Neural cell (in vitro differentiated cells): ENCODE data around the gene RAX. TPM values are rescaled to one million over a fixed set of nuclear protein-coding genes. Genes with fewer than 3 reads are reported as not detected.

Experiments
- H2AFZ ChIP-seq: fragments of 200-600, 300-800 bp; sonication (generic), shearing (Covaris generic); 2 replicates; pipeline ENCODE4 v1.6.0; 2014; ENCODE audit warnings: low read depth, mild to moderate bottlenecking, antibody characterized with exemption, low read length, moderate library complexity
- H3F3A ChIP-seq: fragments of 200-600 bp; shearing (Covaris generic); 2 replicates; pipeline ENCODE4 v1.6.1; 2016; ENCODE audit warnings: mild to moderate bottlenecking, moderate library complexity, mixed read lengths, antibody characterized with exemption, low read length; ENCODE audit not compliant: insufficient read depth, poor library complexity, severe bottlenecking
- H3K27ac ChIP-seq: fragments of 200-600, 300-800 bp; sonication (generic), shearing (Covaris generic); 2 replicates; pipeline ENCODE4 v1.5.1; 2014; ENCODE audit warnings: mild to moderate bottlenecking, low read length, moderate library complexity
- H3K27me3 ChIP-seq: fragments of 300-800, 200-600 bp; sonication (generic), shearing (Covaris generic); 2 replicates; pipeline ENCODE4 v1.6.0; 2014; ENCODE audit warnings: mild to moderate bottlenecking, low read depth, low read length, moderate library complexity; ENCODE audit not compliant: insufficient read depth
- H3K36me3 ChIP-seq: fragments of 300-800, 200-600 bp; sonication (generic), shearing (Covaris generic); 2 replicates; pipeline ENCODE4 v1.5.1; 2014; ENCODE audit warnings: mild to moderate bottlenecking, antibody characterized with exemption, low read length, moderate library complexity; ENCODE audit not compliant: insufficient read depth
- H3K4me2 ChIP-seq: fragments of 300-800, 200-600 bp; sonication (generic), shearing (Covaris generic); 2 replicates; pipeline ENCODE4 v1.6.0; 2014; ENCODE audit warnings: mild to moderate bottlenecking, low read length
- H3K4me3 ChIP-seq: fragments of 300-800, 200-600 bp; sonication (generic), shearing (Covaris generic); 2 replicates; pipeline ENCODE4 v1.5.1; 2014; ENCODE audit warnings: mild to moderate bottlenecking, low read length, moderate library complexity
- H3K79me2 ChIP-seq: fragments of 200-600 bp; shearing (Covaris generic); replicated peaks from 2 replicates; pipeline ENCODE4 v1.6.0; 2014; ENCODE audit warnings: mild to moderate bottlenecking, low read length, moderate library complexity; ENCODE audit not compliant: insufficient read depth
- H3K9ac ChIP-seq: fragments of 300-800, 200-600 bp; sonication (generic), shearing (Covaris generic); 2 replicates; pipeline ENCODE4 v1.6.1; 2016; ENCODE audit warnings: mild to moderate bottlenecking, low read length, mixed read lengths
- H3K9me2 ChIP-seq: fragments of 200-600 bp; shearing (Covaris generic); 2 replicates; pipeline ENCODE4 v1.6.1; 2016; ENCODE audit warnings: mild to moderate bottlenecking, low read length, mixed read lengths; ENCODE audit not compliant: insufficient read depth
- H3K9me3 ChIP-seq: fragments of 200-600, 300-800 bp; sonication (generic), shearing (Covaris generic); 2 replicates; pipeline ENCODE4 v1.6.1; 2016; ENCODE audit warnings: mild to moderate bottlenecking, mixed run types, low read length, moderate library complexity, mixed read lengths
- H4K20me1 ChIP-seq: fragments of 200-600 bp; shearing (Covaris generic); 2 replicates; pipeline ENCODE4 v1.6.1; 2016; ENCODE audit warnings: mild to moderate bottlenecking, mixed run types; ENCODE audit not compliant: insufficient read depth
- EP300 ChIP-seq: fragments of 450-650 bp; conservative IDR thresholded peaks from 2 replicates; pipeline ENCODE4 v1.6.1; 2014; ENCODE audit warnings: antibody characterized with exemption, mild to moderate bottlenecking, moderate library complexity; ENCODE audit not compliant: poor library complexity, severe bottlenecking
- EZH2 ChIP-seq: fragments of 200-600, 300-800 bp; shearing (Covaris generic), sonication (generic); IDR thresholded peaks from 2 replicates; pipeline ENCODE4 v1.6.1; 2014; ENCODE audit warnings: antibody characterized with exemption, low read length, borderline replicate concordance, mild to moderate bottlenecking; ENCODE audit not compliant: insufficient read depth, poor library complexity, severe bottlenecking
- MXI1 ChIP-seq: fragments of 450-650 bp; conservative IDR thresholded peaks from 2 replicates; pipeline ENCODE4 v1.6.1; 2014; ENCODE audit warnings: antibody characterized with exemption, mild to moderate bottlenecking; ENCODE audit not compliant: poor library complexity, severe bottlenecking
- POLR2AphosphoS5 ChIP-seq: IDR thresholded peaks from 2 replicates; pipeline ENCODE4 v1.6.1; 2012
- RAD21 ChIP-seq: fragments of 450-650 bp; conservative IDR thresholded peaks from 2 replicates; pipeline ENCODE4 v1.6.1; 2014; ENCODE audit warnings: antibody characterized with exemption, mild to moderate bottlenecking, moderate library complexity
- SMC3 ChIP-seq: fragments of 450-650 bp; conservative IDR thresholded peaks from 2 replicates; pipeline ENCODE4 v1.6.1; 2014; ENCODE audit warnings: antibody characterized with exemption, mild to moderate bottlenecking, moderate library complexity; ENCODE audit not compliant: poor library complexity
- TAF1 ChIP-seq: IDR thresholded peaks from 2 replicates; pipeline ENCODE4 v1.6.1; 2012; ENCODE audit warnings: low read depth
- polyA plus RNA-seq: library from polyadenylated mRNA; depleted of rRNA; stranded (reverse); fragments of >200 nt; gene quantifications from 2 replicates; pipeline ENCODE4 v1.2.3, GENCODE V29; 2014
- TF ChIP-seq, protein P1 (sequence below): fragments of 450-650 bp; IDR thresholded peaks from 2 replicates; pipeline ENCODE4 v1.5.1; 2014; ENCODE audit warnings: antibody characterized with exemption, mild to moderate bottlenecking, moderate library complexity; ENCODE audit not compliant: poor library complexity, severe bottlenecking
- TF ChIP-seq, protein P2 (sequence below): IDR thresholded peaks from 2 replicates; pipeline ENCODE4 v1.6.1; 2012; ENCODE audit warnings: borderline replicate concordance

RAX gene
- polyA plus RNA-seq, 1 donor from 2014 or later: not detected

DNA sequence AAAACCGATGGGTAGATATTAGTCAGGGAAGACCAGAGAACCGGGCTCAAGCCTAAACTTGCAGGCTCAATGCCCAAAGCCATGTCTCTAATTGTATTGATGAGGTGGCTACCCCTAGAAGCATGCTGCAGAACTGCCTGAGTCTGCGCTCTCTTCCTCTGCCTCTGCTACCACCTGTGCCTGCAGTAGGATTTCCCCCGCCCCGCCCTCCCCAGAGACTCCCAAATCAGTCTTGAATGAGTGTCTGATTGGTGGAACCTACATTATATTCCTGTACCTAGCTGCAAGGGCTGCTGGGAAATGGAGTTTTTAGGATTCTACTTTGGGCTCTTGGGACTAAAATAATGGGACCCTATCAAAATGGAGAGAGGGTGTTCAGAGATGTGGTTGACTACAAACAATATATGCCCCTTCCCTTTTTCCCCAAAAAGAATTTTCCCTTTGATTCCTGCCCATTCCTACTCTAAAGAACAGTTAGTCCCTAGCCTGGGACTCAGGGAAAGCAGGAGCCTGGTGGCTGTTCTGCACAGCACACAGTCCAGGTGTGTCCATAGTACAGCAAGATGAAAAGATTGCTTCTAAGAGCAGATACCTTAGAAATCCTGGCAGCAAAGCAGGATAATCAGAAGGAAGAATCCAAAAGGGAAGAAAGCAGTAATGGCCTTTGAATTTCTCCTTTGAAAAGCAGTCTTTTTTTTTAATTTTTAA lies 40.8 kb downstream of the RAX start:
- Histone ChIP-seq H3K79me2 (no peaks in the 10 kb centered on the region), H3K4me3 (no peak overlapping the region), H3K27me3 (no peaks in the 10 kb centered on the region), H3K9ac (no peak overlapping the region), H3K9me3 (no peaks in the 10 kb centered on the region), H2AFZ (no peak overlapping the region), H3K27ac (no peak overlapping the region), H3K36me3 (no peaks in the 10 kb centered on the region), H4K20me1 (no peaks in the 10 kb centered on the region), H3K9me2 (no peaks in the 10 kb centered on the region), H3K4me2 (no peak overlapping the region), H3F3A (no peaks in the 10 kb centered on the region)
- TF ChIP-seq, protein P1, sequence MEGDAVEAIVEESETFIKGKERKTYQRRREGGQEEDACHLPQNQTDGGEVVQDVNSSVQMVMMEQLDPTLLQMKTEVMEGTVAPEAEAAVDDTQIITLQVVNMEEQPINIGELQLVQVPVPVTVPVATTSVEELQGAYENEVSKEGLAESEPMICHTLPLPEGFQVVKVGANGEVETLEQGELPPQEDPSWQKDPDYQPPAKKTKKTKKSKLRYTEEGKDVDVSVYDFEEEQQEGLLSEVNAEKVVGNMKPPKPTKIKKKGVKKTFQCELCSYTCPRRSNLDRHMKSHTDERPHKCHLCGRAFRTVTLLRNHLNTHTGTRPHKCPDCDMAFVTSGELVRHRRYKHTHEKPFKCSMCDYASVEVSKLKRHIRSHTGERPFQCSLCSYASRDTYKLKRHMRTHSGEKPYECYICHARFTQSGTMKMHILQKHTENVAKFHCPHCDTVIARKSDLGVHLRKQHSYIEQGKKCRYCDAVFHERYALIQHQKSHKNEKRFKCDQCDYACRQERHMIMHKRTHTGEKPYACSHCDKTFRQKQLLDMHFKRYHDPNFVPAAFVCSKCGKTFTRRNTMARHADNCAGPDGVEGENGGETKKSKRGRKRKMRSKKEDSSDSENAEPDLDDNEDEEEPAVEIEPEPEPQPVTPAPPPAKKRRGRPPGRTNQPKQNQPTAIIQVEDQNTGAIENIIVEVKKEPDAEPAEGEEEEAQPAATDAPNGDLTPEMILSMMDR: no peak
- TF ChIP-seq EZH2 (no peak), SMC3 (no peak), POLR2AphosphoS5 (no peak), RAD21 (no peak), EP300 (no peak), MXI1 (no peak)

DNA sequence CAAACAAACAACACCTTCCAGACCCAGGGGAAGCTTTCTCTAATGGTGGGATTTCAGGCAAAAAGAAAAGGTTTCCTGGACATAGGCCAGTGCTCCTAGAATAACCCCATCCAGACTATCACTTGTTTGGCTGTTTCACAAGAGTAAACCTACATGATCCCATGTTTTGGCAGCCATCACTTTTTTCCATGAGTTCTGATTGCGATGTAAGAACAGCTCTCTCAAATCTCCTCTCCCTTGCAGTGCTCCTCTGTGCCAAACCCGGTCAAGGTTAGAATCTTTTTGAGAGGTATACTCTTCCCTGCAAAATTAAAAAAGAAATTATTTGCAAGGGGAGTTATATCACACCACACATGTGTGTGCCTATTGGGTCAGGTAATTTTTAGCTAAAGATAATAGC lies 41.4 kb downstream of the RAX start:
- H3K79me2 ChIP-seq: no peaks in the 10 kb centered on the region
- H3K36me3 ChIP-seq: no peaks in the 10 kb centered on the region
- no peaks in the 10 kb centered on the region for H3K9me3 ChIP-seq
- H3K27ac ChIP-seq: no peak overlapping the region
- no peak overlapping the region for H3K9ac ChIP-seq
- TF ChIP-seq, protein P1: no peak
- TF ChIP-seq, protein P2, sequence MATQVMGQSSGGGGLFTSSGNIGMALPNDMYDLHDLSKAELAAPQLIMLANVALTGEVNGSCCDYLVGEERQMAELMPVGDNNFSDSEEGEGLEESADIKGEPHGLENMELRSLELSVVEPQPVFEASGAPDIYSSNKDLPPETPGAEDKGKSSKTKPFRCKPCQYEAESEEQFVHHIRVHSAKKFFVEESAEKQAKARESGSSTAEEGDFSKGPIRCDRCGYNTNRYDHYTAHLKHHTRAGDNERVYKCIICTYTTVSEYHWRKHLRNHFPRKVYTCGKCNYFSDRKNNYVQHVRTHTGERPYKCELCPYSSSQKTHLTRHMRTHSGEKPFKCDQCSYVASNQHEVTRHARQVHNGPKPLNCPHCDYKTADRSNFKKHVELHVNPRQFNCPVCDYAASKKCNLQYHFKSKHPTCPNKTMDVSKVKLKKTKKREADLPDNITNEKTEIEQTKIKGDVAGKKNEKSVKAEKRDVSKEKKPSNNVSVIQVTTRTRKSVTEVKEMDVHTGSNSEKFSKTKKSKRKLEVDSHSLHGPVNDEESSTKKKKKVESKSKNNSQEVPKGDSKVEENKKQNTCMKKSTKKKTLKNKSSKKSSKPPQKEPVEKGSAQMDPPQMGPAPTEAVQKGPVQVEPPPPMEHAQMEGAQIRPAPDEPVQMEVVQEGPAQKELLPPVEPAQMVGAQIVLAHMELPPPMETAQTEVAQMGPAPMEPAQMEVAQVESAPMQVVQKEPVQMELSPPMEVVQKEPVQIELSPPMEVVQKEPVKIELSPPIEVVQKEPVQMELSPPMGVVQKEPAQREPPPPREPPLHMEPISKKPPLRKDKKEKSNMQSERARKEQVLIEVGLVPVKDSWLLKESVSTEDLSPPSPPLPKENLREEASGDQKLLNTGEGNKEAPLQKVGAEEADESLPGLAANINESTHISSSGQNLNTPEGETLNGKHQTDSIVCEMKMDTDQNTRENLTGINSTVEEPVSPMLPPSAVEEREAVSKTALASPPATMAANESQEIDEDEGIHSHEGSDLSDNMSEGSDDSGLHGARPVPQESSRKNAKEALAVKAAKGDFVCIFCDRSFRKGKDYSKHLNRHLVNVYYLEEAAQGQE: no peak
- TF ChIP-seq MXI1 (no peak), EZH2 (no peak), POLR2AphosphoS5 (no peak), TAF1 (no peak), SMC3 (no peak), EP300 (no peak), RAD21 (no peak)
- no peaks in the 10 kb centered on the region for H3K27me3 ChIP-seq
- no peaks in the 10 kb centered on the region for H4K20me1 ChIP-seq
- H3K4me3 ChIP-seq: no peak overlapping the region
- no peaks in the 10 kb centered on the region for H3F3A ChIP-seq
- H3K9me2 ChIP-seq: no peaks in the 10 kb centered on the region
- H3K4me2 ChIP-seq: no peak overlapping the region
- H2AFZ ChIP-seq: no peak overlapping the region
